Measurements from ENCODE around the gene BORCS5.

- TF ChIP-seq ZSCAN20 (CRISPR knock-in tag; IDR thresholded peaks at IDR 0.05), result no peak
- TF ChIP-seq TP53 (CRISPR knock-in tag; IDR thresholded peaks at IDR 0.05), result no peak
- TF ChIP-seq JUN (IDR thresholded peaks at IDR 0.05), result no peak
- no peak for TF ChIP-seq CBX2 (IDR thresholded peaks at IDR 0.05; ENCODE audit: borderline replicate concordance, low read depth)
- TF ChIP-seq MAFK (IDR thresholded peaks at IDR 0.05; ENCODE audit: partially characterized antibody), result no peak
- TF ChIP-seq REST (IDR thresholded peaks at IDR 0.05), result no peak
- no peak for TF ChIP-seq CBX8 (IDR thresholded peaks at IDR 0.05)
- no peak for TF ChIP-seq CTCF (IDR thresholded peaks at IDR 0.05)
Observed at GRCh38 chr12:12399776-12400305, 43.0 kb downstream of the BORCS5 start.
